ENCODE data around the gene ADORA2A.
"Not testable (repeated sequence)": the region's sequence is repeated elsewhere in the genome, so short reads cannot be mapped to it uniquely, and the experiment has no call there.

GRCh38 chr22:24489434-24489833 lies 62.0 kb downstream of the ADORA2A start:
- TF ChIP-seq, protein P1, sequence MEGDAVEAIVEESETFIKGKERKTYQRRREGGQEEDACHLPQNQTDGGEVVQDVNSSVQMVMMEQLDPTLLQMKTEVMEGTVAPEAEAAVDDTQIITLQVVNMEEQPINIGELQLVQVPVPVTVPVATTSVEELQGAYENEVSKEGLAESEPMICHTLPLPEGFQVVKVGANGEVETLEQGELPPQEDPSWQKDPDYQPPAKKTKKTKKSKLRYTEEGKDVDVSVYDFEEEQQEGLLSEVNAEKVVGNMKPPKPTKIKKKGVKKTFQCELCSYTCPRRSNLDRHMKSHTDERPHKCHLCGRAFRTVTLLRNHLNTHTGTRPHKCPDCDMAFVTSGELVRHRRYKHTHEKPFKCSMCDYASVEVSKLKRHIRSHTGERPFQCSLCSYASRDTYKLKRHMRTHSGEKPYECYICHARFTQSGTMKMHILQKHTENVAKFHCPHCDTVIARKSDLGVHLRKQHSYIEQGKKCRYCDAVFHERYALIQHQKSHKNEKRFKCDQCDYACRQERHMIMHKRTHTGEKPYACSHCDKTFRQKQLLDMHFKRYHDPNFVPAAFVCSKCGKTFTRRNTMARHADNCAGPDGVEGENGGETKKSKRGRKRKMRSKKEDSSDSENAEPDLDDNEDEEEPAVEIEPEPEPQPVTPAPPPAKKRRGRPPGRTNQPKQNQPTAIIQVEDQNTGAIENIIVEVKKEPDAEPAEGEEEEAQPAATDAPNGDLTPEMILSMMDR (IDR thresholded peaks at IDR 0.05): not testable (repeated sequence)
- not testable (repeated sequence) for TF ChIP-seq POLR2AphosphoS5 (IDR thresholded peaks at IDR 0.05)

Data from stomach (tissue), 4 donors.